MM.1S (cell line): ENCODE measurements around the gene CUL4B.
A peak's percentile ranks its signal among the peaks of the same experiment; 100 is the strongest.

Source experiments
- DNase-seq: peaks from one replicate; pipeline ENCODE4 v3.0.0-alpha.2; 2015
- H2AFZ ChIP-seq: fragments of 300-600 bp; sonication (generic); 2 replicates; pipeline ENCODE4 v1.6.0; 2016; ENCODE audit warnings: antibody characterized with exemption, low read length
- H3F3A ChIP-seq: fragments of 300-600 bp; sonication (generic); 2 replicates; pipeline ENCODE4 v1.6.1; 2016; ENCODE audit warnings: mild to moderate bottlenecking, antibody characterized with exemption, low read length, moderate library complexity, mixed read lengths; ENCODE audit not compliant: insufficient read depth
- H3K27ac ChIP-seq: fragments of 300-600 bp; sonication (generic); 2 replicates; pipeline ENCODE4 v1.5.1; 2016; ENCODE audit warnings: mild to moderate bottlenecking, low read length
- H3K27me3 ChIP-seq: fragments of 300-600 bp; sonication (generic); replicated peaks from 2 replicates; pipeline ENCODE4 v1.6.0; 2016; ENCODE audit warnings: low read length; ENCODE audit not compliant: insufficient read depth
- H3K36me3 ChIP-seq: fragments of 300-600 bp; sonication (generic); replicated peaks from 2 replicates; pipeline ENCODE4 v1.6.1; 2016; ENCODE audit warnings: mild to moderate bottlenecking, low read length, mixed read lengths; ENCODE audit not compliant: insufficient read depth
- H3K4me1 ChIP-seq: fragments of 300-600 bp; sonication (generic); 2 replicates; pipeline ENCODE4 v1.6.1; 2016; ENCODE audit warnings: low read length, mixed read lengths
- H3K4me2 ChIP-seq: fragments of 300-600 bp; sonication (generic); 2 replicates; pipeline ENCODE4 v1.6.0; 2016; ENCODE audit warnings: low read depth, low read length
- H3K4me3 ChIP-seq: fragments of 300-600 bp; sonication (generic); 2 replicates; pipeline ENCODE4 v1.5.1; 2016; ENCODE audit warnings: low read length, mixed read lengths
- H3K79me2 ChIP-seq: fragments of 300-600 bp; sonication (generic); 2 replicates; pipeline ENCODE4 v1.6.1; 2016; ENCODE audit warnings: mixed run types, low read length, mixed read lengths
- H3K9ac ChIP-seq: fragments of 300-600 bp; sonication (generic); 2 replicates; pipeline ENCODE4 v1.6.1; 2016; ENCODE audit warnings: low read length, mixed read lengths
- H3K9me2 ChIP-seq: fragments of 300-600 bp; sonication (generic); replicated peaks from 2 replicates; pipeline ENCODE4 v1.6.1; 2016; ENCODE audit warnings: mild to moderate bottlenecking, low read length, mixed read lengths; ENCODE audit not compliant: insufficient read depth
- H3K9me3 ChIP-seq: fragments of 300-600 bp; sonication (generic); replicated peaks from 2 replicates; pipeline ENCODE4 v1.6.1; 2016; ENCODE audit warnings: mild to moderate bottlenecking, low read length, mixed read lengths; ENCODE audit not compliant: insufficient read depth
- H4K20me1 ChIP-seq: fragments of 300-600 bp; sonication (generic); 2 replicates; pipeline ENCODE4 v1.6.1; 2016; ENCODE audit warnings: mild to moderate bottlenecking, low read length, moderate library complexity, mixed read lengths; ENCODE audit not compliant: insufficient read depth
- EZH2 ChIP-seq: fragments of 300-600 bp; sonication (generic); optimal IDR thresholded peaks from 2 replicates; pipeline ENCODE3; 2017; ENCODE audit warnings: low read depth, mild to moderate bottlenecking, antibody characterized with exemption, low read length, mixed read lengths
- EZH2phosphoT487 ChIP-seq: fragments of 300-600 bp; sonication (generic); IDR thresholded peaks from 2 replicates; pipeline ENCODE4 v1.6.1; 2018; ENCODE audit warnings: antibody characterized with exemption, low read length
- TF ChIP-seq, protein P1 (sequence below): fragments of 300-600 bp; sonication (generic); IDR thresholded peaks from 2 replicates; pipeline ENCODE4 v1.5.1; 2016; ENCODE audit warnings: antibody characterized with exemption, low read length, mixed read lengths

The CUL4B gene

GRCh38 chrX:120522820-120523219 is 37.9 kb downstream of the CUL4B start:
- no peak overlapping the region for H3K4me3 ChIP-seq
- no peaks in the 10 kb centered on the region for H3F3A ChIP-seq
- H3K27me3 ChIP-seq: no peaks in the 10 kb centered on the region
- H3K4me2 ChIP-seq: no peak overlapping the region
- no peaks in the 10 kb centered on the region for H3K9me3 ChIP-seq
- no peak overlapping the region for H3K27ac ChIP-seq
- no peaks in the 10 kb centered on the region for H3K4me1 ChIP-seq
- no peak overlapping the region for H2AFZ ChIP-seq
- H3K79me2 ChIP-seq: no peaks in the 10 kb centered on the region
- H3K9me2 ChIP-seq: no peaks in the 10 kb centered on the region
- no peaks in the 10 kb centered on the region for H4K20me1 ChIP-seq
- no peak overlapping the region for H3K9ac ChIP-seq
- TF ChIP-seq, protein P1, sequence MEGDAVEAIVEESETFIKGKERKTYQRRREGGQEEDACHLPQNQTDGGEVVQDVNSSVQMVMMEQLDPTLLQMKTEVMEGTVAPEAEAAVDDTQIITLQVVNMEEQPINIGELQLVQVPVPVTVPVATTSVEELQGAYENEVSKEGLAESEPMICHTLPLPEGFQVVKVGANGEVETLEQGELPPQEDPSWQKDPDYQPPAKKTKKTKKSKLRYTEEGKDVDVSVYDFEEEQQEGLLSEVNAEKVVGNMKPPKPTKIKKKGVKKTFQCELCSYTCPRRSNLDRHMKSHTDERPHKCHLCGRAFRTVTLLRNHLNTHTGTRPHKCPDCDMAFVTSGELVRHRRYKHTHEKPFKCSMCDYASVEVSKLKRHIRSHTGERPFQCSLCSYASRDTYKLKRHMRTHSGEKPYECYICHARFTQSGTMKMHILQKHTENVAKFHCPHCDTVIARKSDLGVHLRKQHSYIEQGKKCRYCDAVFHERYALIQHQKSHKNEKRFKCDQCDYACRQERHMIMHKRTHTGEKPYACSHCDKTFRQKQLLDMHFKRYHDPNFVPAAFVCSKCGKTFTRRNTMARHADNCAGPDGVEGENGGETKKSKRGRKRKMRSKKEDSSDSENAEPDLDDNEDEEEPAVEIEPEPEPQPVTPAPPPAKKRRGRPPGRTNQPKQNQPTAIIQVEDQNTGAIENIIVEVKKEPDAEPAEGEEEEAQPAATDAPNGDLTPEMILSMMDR: no peak
- no peak for TF ChIP-seq EZH2phosphoT487
- no peak for TF ChIP-seq EZH2
- H3K36me3 ChIP-seq: no peaks in the 10 kb centered on the region
- no peak for DNase-seq

- H3K27me3 ChIP-seq: no peaks in the 10 kb centered on the region
- TF ChIP-seq, protein P1: no peak
- TF ChIP-seq EZH2phosphoT487 (no peak), EZH2 (no peak)
- no peaks in the 10 kb centered on the region for H3K9me3 ChIP-seq
- no peak overlapping the region for H3K4me3 ChIP-seq
- H3K9ac ChIP-seq: no peak overlapping the region
- no peaks in the 10 kb centered on the region for H3K36me3 ChIP-seq
- H3K4me1 ChIP-seq: no peaks in the 10 kb centered on the region
- H3F3A ChIP-seq: no peaks in the 10 kb centered on the region
- H2AFZ ChIP-seq: no peak overlapping the region
- no peak overlapping the region for H3K27ac ChIP-seq
- H3K79me2 ChIP-seq: no peaks in the 10 kb centered on the region
- no peak for DNase-seq
- H3K4me2 ChIP-seq: no peak overlapping the region
- no peaks in the 10 kb centered on the region for H4K20me1 ChIP-seq
- no peaks in the 10 kb centered on the region for H3K9me2 ChIP-seq
These were observed 42.8 kb downstream of the CUL4B start for GRCh38 chrX:120517936-120518335.

GRCh38 chrX:120514236-120514635 is 46.5 kb downstream of the CUL4B start:
- Histone ChIP-seq H3F3A (no peaks in the 10 kb centered on the region), H3K79me2 (no peaks in the 10 kb centered on the region), H3K4me1 (no peaks in the 10 kb centered on the region), H3K36me3 (no peaks in the 10 kb centered on the region), H3K9me2 (no peaks in the 10 kb centered on the region), H3K4me2 (no peak overlapping the region), H3K4me3 (no peak overlapping the region), H3K9ac (no peak overlapping the region), H2AFZ (no peak overlapping the region), H4K20me1 (no peaks in the 10 kb centered on the region), H3K9me3 (no peaks in the 10 kb centered on the region), H3K27ac (no peak overlapping the region), H3K27me3 (no peaks in the 10 kb centered on the region)
- peak; percentile 40 for DNase-seq
- TF ChIP-seq EZH2phosphoT487 (no peak), EZH2 (no peak)
- TF ChIP-seq, protein P1: peak; percentile 46

DNA sequence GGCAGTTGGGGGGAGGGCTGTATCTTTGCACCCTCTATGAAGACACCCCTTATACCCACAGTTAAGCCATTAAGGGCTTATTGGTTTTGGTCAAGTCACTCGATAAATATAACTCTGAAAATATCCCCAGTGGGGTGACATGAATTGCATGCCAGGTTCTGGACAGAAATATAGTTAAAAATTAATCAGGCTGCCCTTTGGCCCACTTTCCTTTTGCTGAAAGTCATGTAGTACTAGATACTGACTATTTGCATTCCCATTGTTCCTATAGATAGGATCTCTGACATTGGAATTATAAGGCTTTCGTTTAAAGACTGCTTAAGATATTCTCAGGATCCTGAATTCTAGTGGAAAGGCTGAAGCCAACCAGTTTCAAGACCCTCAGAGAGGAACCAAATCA is 48.1 kb downstream of the CUL4B start:
- no peak overlapping the region for H3K4me2 ChIP-seq

More for the DNA sequence above, 48.1 kb downstream of the CUL4B start:
- Histone ChIP-seq H4K20me1 (no peaks in the 10 kb centered on the region), H3K4me3 (no peak overlapping the region), H3K27ac (no peak overlapping the region), H3K79me2 (no peaks in the 10 kb centered on the region), H3K36me3 (no peaks in the 10 kb centered on the region), H3F3A (no peaks in the 10 kb centered on the region), H3K9me3 (no peaks in the 10 kb centered on the region), H3K27me3 (no peaks in the 10 kb centered on the region), H2AFZ (no peak overlapping the region), H3K9me2 (no peaks in the 10 kb centered on the region), H3K9ac (no peak overlapping the region), H3K4me1 (no peaks in the 10 kb centered on the region)
- no peak for DNase-seq
- TF ChIP-seq EZH2phosphoT487 (no peak), EZH2 (no peak)
- TF ChIP-seq, protein P1: no peak
